ENCODE results near the gene TRIP6. TPM values are rescaled to one million over a fixed set of nuclear protein-coding genes. Genes with fewer than 3 reads are reported as not detected.

Gene TRIP6
- total RNA-seq, 3 donors from 2014 or later = 27.8 to 42.7 (median 30.0) TPM

DNA sequence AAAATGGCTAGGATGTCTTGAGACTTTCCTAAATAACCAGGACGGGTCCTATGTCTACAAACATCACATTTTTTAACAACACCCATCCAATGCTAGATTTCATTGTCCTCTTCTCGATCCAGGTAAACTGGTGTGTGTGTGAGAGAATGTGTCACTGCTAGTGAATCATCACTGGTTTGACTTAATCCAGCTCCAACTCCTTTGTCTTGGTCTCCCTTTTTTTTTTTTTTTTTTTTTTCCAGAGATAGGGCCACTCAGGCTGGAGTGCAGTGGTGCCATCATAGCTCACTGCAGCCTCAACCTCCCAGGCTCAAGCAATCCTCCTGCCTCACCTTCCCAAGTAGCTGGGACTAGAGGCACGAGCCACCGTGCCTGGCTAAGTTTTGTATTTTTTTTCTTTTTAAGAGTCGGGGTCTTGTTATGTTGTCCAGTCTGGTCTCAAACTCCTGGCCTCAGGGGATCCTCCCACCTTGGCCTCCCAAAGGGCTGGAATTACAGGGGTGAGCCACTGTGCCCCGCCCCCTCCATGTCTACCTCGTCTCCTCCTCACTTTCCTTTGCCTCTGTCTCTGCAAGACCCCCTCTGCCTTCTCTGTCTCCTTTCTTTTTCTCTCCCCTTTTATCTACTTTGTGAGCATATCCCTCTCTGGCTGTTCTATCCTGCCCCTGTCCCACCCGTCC is 24.5 kb downstream of the TRIP6 start:
- H3K9me3 ChIP-seq = no peaks in the 10 kb centered on the region
- TF ChIP-seq, protein P1, sequence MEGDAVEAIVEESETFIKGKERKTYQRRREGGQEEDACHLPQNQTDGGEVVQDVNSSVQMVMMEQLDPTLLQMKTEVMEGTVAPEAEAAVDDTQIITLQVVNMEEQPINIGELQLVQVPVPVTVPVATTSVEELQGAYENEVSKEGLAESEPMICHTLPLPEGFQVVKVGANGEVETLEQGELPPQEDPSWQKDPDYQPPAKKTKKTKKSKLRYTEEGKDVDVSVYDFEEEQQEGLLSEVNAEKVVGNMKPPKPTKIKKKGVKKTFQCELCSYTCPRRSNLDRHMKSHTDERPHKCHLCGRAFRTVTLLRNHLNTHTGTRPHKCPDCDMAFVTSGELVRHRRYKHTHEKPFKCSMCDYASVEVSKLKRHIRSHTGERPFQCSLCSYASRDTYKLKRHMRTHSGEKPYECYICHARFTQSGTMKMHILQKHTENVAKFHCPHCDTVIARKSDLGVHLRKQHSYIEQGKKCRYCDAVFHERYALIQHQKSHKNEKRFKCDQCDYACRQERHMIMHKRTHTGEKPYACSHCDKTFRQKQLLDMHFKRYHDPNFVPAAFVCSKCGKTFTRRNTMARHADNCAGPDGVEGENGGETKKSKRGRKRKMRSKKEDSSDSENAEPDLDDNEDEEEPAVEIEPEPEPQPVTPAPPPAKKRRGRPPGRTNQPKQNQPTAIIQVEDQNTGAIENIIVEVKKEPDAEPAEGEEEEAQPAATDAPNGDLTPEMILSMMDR (IDR thresholded peaks at IDR 0.05) = no peak
- DNase-seq = peak in 1 of 3 donors; percentile 37
- ATAC-seq = no peak
- H3K4me3 ChIP-seq = no peak overlapping the region
- no peaks in the 10 kb centered on the region for H3K36me3 ChIP-seq (ENCODE audit: low read depth)
- intact Hi-C loops (cut with DNase I, micrococcal nuclease) = no loop called here
- peaks cover 48% of the 10 kb centered on the region for H3K4me1 ChIP-seq (ENCODE audit: low read depth)

DNA sequence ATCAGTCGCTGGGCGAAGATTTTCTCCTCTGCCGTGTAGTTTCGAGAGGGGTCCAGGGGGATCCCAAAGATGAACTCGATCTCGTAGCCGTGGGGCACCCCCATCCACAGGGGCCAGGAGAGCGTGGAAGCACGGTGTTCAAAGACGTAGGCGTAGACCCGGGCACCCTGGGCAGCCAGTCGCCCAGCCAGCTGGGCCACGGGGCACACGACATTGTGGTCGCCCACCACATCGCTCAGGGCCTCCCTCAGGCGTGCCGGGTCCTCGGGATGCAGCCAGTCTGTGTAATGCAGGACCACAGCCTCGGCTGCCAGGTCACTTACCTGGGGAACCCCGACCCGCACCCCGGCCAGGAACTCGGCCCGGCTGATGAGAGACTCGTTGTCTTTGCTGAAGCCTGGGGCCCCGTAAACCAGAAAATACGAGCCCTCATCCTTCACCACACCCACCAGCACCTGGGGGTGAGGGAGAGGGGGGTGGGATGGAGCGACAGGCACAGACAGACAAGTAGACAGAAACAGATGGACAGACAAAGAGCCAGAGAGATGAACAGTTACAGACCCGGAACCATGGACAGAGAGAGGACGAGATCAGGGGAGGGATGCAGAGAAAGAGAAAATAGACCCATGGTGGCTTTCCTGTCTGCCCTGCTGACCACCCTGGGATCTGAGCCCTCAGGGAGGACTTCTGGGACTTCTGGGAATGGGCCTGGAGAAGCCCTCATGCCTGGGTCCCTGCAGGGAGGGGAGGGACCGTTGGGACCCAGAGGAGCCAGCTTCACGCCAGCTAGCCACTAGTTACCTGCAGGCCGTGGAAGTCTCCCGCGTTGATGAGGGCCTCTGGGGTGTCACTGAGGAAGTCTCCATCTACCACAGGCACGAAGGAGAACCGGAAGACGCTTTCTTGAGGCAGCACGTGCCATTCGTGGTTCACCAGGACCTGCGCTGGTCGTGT is 25.5 kb downstream of the TRIP6 start:
- no peak for ATAC-seq
- H3K4me1 ChIP-seq (ENCODE audit: low read depth) = peaks cover 48% of the 10 kb centered on the region

DNA sequence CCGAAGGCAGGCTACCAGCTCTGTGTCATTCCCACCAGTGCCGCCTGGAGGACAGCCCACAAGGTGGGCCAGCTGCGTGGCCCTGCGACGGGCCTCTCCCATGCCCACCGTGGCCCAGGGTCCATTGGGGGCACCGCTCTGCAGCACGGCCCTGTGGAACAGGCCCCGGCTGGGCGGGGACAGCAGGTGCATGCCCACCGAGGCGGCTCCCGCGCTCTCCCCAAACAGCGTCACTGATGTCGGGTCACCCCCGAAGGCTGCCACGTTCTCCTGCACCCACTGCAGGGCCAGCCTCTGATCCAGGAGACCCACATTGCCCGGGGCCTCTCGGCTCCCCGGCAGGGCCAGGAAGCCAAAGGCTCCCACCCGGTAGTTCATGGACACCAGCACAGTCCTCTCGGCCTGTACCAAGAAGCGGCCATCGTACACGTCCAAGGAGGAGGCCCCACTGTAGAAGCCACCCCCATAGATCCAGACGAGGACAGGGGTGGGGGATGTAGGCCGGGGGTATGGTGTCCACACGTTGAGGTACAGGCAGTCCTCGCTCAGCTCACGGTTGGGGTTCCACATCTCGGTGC is 26.2 kb downstream of the TRIP6 start:
- Histone ChIP-seq H3K4me3 (no peak overlapping the region), H3K9me3 (no peaks in the 10 kb centered on the region), H3K36me3 (ENCODE audit: low read depth) (no peaks in the 10 kb centered on the region), H3K4me1 (ENCODE audit: low read depth) (peaks cover 45% of the 10 kb centered on the region)
- TF ChIP-seq, protein P1 (IDR thresholded peaks at IDR 0.05) = no peak
- intact Hi-C loops (cut with DNase I, micrococcal nuclease) = no loop called here
- no peak for ATAC-seq
- DNase-seq = no peak

More for the DNA sequence above, 25.5 kb downstream of the TRIP6 start:
- Histone ChIP-seq H3K36me3 (ENCODE audit: low read depth) (no peaks in the 10 kb centered on the region), H3K9me3 (no peaks in the 10 kb centered on the region), H3K4me3 (no peak overlapping the region)
- peak in 2 of 3 donors; percentile 31 to 57 for DNase-seq
- TF ChIP-seq, protein P1 (IDR thresholded peaks at IDR 0.05) = no peak
- intact Hi-C loops (cut with DNase I, micrococcal nuclease) = no loop called here

GRCh38 chr7:100893910-100894721 is 26.9 kb downstream of the TRIP6 start:
- TF ChIP-seq, protein P1 (IDR thresholded peaks at IDR 0.05) = no peak
- intact Hi-C loops (cut with DNase I, micrococcal nuclease) = no loop called here
- ATAC-seq (no peak), DNase-seq (no peak)
- Histone ChIP-seq H3K4me3 (no peak overlapping the region), H3K36me3 (ENCODE audit: low read depth) (no peaks in the 10 kb centered on the region), H3K4me1 (ENCODE audit: low read depth) (peaks cover 42% of the 10 kb centered on the region), H3K9me3 (no peaks in the 10 kb centered on the region)
